Measurements from ENCODE around the gene SLC9A3.

The SLC9A3 gene

GRCh38 chr5:448061-448765 lies 76.0 kb downstream of the SLC9A3 start:
- FAIRE-seq (no peak), DNase-seq (ENCODE audit: insufficient read length, low spot score) (no peak)

GRCh38 chr5:447501-447900 lies 76.7 kb downstream of the SLC9A3 start:
- no peak for FAIRE-seq
- DNase-seq (ENCODE audit: insufficient read length, low spot score): no peak

DNA sequence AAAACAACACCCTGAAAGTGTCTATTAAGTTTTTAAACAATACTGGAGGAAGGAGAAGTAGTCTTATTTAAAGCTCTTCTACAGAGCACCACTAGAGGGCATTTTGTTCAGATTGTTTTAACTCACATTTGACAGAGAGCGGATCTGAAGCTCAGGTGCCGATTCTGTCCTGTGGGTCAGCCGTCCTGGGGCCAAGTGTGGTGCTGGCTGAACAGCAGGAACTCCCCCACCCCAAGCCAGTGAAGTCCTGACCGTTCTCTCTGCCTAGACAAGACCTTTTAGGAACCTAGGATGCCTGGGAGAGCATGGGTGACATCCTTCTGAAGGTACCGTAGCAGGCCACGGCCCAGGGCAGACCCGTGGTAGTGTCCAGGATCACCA lies 77.4 kb downstream of the SLC9A3 start:
- DNase-seq (ENCODE audit: insufficient read length, low spot score) (peak; percentile 58), FAIRE-seq (peak; percentile 89)

GRCh38 chr5:446066-446882 lies 78.0 kb downstream of the SLC9A3 start:
- DNase-seq (ENCODE audit: insufficient read length, low spot score): no peak
- no peak for FAIRE-seq

GRCh38 chr5:445591-445990 lies 78.7 kb downstream of the SLC9A3 start:
- DNase-seq (ENCODE audit: insufficient read length, low spot score) (no peak), FAIRE-seq (no peak)

DNA sequence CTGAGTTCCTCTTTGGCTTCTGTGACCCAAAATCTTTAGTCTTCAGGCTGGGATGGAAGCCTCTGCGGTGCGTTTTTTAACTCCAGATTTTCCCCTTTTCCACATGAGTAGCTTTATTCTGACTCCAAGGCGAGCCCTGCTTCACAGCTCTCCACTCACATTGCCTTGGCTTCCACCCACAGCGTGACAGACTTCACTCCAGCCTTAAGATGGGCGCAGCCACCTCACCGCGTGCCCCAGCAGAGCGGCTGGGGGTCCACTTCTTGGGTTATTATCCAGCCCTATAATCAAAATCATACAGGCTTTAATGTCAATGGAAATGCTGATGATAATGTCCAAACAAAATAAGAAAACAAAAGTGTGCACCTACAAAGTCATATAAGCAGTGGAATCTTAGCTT lies 80.0 kb downstream of the SLC9A3 start:
- DNase-seq (ENCODE audit: insufficient read length, low spot score) (no peak), FAIRE-seq (no peak)

GRCh38 chr5:443239-444151 lies 80.8 kb downstream of the SLC9A3 start:
- no peak for FAIRE-seq
- peak; percentile 46 for DNase-seq (ENCODE audit: insufficient read length, low spot score)

GRCh38 chr5:442335-443238 lies 81.7 kb downstream of the SLC9A3 start, which contains the start of gene EXOC3:
EXOC3 (plus strand) TSS chr5:443176; CDS start chr5:446206, 3,030 bp downstream.
- DNase-seq (ENCODE audit: insufficient read length, low spot score) (peak; percentile 99), FAIRE-seq (no peak)

DNA sequence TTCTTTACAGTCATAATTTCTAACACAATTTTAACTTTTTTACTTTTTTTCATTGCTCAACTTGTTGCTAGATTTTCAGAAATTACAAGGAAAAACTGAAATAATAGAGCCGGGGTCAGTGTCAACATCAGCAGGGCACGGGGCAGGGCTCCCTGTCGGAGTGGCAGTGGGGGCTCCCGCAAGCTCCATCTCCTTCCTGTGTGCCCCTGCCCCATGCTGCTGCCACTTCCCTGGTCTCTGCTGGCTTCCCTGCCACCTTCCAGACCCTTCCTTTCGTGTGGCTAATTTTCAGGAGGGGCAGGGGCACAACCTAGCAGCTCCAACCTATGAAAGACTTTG lies 82.3 kb downstream of the SLC9A3 start:
- no peak for DNase-seq (ENCODE audit: insufficient read length, low spot score)
- no peak for FAIRE-seq

GRCh38 chr5:440401-441201 lies 83.6 kb downstream of the SLC9A3 start:
- FAIRE-seq (peak; percentile 18), DNase-seq (ENCODE audit: insufficient read length, low spot score) (no peak)

GRCh38 chr5:439636-440035 lies 84.6 kb downstream of the SLC9A3 start:
- DNase-seq (ENCODE audit: insufficient read length, low spot score) (no peak), FAIRE-seq (no peak)

DNA sequence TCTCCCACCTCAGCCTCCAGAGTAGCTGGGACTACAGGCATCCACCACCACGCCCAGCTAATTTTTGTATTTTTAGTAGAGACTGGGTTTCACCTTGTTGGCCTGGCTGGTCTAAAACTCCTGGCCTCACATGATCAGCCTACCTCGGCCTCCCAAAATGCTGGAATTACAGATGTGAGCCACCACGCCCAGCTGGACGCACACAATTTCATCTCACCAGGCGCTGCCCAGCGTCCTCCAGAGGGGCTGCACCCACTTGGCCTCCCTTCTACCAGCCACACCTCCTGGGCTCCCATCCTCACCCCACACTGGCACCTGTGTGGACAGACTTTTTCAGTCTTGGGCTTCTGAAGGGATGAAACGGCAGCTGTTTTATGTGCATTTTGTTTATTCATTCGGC lies 85.1 kb downstream of the SLC9A3 start:
- FAIRE-seq (no peak), DNase-seq (ENCODE audit: insufficient read length, low spot score) (no peak)

GRCh38 chr5:438481-438981 lies 85.7 kb downstream of the SLC9A3 start:
- DNase-seq (ENCODE audit: insufficient read length, low spot score) (no peak), FAIRE-seq (no peak)

DNA sequence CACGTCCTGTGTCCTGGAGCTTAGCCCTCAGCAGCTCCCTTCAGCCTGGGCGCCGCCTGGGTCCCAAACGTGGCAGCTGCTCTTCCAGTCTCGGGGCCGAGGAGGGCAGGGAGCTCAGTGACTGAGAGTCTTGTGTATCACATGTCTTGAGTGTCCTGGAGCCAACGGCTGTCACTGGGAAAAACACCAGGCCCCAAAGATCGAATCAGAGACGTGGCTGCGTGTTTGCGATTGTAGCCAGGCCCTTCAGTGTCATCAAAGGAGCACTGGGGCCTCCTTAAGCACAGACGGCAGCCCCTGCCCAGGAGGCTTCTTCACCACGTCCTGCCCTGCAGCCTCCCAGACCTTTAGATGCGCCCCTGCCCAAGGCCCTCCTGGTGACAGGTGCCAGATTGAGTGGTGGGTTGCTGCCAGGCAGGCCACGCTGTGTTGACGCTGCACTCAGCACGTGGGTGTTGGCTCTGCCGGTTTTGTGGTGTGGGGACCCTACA lies 86.9 kb downstream of the SLC9A3 start:
- no peak for FAIRE-seq
- DNase-seq (ENCODE audit: insufficient read length, low spot score): no peak

DNA sequence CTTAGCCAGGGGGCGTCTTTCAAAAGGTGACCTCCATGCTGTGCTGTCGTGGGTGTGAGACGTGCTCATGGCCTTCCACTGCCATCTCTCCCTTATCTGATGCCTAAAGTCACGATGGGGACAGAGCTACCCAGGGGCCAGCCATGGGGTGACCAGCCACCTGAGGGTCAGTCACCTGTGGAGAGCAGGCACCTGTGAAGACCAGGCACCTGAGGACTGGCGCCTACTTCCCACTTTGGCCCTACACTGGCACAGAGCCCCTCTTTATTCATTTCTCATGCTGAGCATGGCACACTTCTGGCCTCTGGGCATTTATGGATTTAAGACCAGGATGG lies 87.6 kb downstream of the SLC9A3 start:
- FAIRE-seq (no peak), DNase-seq (ENCODE audit: insufficient read length, low spot score) (no peak)

DNA sequence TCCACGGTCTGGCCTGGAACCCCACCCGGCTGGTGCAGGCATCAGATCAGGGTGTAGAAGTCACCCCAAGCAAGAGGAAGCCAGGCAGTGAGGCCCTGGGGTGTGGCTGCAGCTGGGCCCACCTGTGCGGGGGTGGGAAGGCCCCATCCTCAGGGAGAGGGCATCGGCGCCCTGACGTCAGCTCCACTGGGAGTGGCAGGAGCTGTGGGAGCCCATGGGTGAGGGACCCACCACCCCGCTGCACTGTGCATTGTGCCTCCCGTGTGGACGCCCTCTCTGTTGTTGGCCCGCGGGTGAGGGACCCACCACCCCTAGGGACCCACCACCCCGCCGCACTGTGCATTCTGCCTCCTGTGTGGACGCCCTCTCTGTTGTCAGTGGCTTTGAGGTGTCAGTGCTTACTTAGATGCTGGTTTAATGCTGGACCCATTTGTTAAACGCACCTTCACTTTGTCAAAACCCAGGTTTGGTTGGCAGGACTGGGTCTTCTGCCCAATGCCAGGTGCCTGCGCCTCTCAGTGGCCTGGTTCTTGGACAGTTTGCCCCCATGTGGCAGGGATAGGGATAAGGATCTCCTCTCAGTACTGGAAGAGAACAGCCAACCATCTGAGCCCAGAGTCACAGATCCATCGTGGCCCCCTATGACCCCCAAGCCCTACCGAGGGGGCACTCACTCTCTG lies 88.1 kb downstream of the SLC9A3 start:
- DNase-seq (ENCODE audit: insufficient read length, low spot score): no peak
- FAIRE-seq: no peak

- no peak for DNase-seq (ENCODE audit: insufficient read length, low spot score)
- no peak for FAIRE-seq
Observed at GRCh38 chr5:435156-435790, 89.0 kb downstream of the SLC9A3 start.

All from GM19239 (cell line).